Stimulated activated CD4-positive, alpha-beta T cell treated with anti-CD3 and anti-CD28 coated beads, TNF-alpha, amount 100 ng/mL, for 4 hours (primary cell): ENCODE measurements around the gene NT5DC3.
"Not testable (repeated sequence)": the region's sequence is repeated elsewhere in the genome, so short reads cannot be mapped to it uniquely, and the experiment has no call there.

ENCODE experiments used
- DNase-seq, 3 experiments: peaks; one replicate each; pipeline ENCODE4 v3.0.0-alpha.2; 2020; ENCODE audit warnings: low read depth in 3 of 3

NT5DC3 gene

DNA sequence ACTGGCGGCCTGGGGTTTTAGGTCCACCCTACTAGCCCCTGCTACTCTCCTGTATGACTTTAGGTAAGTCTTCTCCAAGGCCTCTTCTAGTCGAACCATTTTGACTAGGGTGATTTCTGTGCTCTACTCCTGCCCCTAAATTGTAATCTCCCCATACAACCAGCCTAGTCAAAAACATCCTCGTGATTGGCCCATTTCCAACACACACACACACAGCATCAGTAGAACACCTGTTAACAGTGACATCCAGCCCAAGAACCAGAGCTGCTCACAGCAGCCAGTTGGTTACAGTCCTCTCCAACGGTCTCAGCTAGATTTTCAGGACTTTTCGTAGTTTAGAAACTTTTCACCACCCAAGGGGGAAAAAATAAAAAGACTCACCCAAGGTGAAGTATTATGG is 30.9 kb downstream of the NT5DC3 start:
- no peak for DNase-seq

DNA sequence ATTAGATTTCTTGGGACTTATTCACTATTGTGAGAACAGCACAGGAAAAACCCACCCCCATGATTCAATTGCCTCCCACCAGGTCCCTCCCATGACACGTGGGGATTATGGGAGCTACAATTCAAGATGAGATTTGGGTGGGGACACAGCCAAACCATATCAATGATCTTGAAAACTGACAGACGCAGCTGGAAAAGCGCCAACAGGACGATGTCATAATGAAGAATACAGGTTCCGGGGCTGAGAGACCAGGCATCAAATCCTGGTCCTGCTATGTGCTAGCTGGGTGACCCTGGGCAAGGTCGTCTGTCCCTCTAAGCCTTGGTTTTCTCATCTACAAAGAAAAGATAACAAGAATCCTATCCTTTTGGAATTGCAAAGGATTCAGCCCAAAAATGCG is 31.4 kb downstream of the NT5DC3 start:
- not testable (repeated sequence) for DNase-seq

DNA sequence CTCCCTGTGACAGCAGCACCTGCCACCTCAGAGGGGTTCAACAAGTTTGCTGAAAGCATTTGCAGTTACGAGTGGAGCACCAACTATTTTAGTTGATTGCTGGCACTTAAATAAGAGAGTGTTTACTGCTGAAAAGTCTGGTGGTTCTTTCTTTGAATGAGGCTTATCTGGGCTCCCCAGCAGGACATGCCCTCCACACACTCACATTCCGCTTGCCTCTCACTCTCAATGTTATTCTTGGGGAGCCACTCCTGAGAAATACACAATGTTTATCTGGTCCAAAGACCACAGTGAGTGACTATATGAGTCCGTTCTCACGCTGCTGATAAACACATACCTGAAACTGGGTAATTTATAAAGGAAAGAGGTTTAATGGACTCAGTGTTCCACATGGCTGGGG is 31.9 kb downstream of the NT5DC3 start:
- no peak for DNase-seq

DNA sequence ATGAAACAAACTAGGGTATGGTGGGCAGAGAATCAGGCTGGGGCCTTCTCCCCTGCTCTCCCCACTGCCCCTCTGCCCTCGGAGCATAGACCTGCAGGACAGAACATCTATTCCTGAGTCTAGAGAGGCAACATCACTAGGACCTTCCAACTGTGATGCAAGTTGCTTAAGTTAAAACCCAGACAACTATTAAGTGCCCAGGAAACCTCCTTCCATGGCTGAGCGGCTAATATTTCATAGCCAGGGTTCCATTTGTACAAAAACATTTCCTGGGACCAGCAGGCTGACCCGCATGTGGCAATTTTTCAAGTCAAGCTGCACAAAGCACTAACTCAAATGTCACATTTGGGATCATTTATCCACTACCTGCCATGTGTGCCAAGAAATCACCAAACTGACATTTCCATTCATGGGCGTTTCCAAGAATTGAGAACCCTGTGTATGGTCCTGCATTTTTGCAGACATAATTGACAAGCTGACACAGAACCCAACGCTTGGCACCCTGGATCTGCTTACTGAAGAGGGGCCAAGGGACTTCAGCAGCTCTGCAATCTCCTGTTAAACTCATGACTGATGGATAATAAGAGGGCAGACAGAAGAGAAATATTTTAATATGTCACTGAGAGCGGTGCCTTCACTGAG is 32.7 kb downstream of the NT5DC3 start:
- DNase-seq = no peak

DNA sequence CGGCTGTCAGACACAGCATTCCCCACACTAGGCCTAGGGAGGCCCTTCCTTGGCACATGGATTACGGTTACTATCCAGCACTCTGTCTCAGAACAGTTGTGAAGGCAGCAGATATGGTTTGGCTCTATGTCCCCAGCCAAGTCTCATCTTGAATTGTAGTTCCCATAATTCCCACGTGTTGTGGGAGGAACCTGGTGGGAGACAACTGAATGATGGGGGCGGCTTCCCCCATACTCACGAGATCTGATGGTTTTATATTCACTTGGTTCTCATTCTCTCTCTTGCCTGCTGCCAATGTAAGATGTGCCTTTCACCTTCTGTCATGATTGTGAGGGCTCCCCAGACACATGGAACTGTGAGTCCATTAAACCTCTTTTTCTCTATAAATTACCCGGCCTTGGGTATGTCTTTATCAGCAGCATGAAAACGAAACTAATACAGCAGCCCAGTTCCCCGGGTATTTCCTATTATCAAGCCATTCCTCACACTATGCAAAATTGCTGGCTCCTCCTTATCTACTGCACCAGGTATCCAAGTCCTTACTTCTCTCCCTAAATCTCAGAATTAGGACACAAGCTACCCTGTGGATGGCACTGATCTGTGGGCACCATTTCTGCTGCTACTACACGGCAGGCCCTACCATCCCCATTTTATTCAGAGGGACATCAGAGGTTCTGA is 33.3 kb downstream of the NT5DC3 start:
- DNase-seq = no peak

DNA sequence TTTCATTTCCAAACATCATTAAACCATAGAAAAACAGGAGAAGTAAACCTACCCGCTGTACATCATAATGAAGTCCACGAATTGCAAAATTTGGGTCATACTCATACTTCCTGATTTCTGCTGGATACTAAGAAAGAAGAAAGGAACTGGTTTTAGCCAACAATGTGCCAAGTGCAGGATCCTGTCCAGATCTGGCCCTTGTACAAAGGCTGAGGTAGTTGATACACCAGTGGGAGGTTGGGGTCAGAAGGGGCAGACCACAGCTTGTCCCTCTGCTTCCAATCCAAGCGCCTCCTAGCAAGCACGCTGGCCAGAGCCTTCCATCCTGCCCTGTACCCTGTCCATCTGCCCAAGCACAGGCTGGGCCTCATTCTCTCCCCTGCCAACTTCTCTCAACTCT is 34.2 kb downstream of the NT5DC3 start:
- DNase-seq = no peak

DNA sequence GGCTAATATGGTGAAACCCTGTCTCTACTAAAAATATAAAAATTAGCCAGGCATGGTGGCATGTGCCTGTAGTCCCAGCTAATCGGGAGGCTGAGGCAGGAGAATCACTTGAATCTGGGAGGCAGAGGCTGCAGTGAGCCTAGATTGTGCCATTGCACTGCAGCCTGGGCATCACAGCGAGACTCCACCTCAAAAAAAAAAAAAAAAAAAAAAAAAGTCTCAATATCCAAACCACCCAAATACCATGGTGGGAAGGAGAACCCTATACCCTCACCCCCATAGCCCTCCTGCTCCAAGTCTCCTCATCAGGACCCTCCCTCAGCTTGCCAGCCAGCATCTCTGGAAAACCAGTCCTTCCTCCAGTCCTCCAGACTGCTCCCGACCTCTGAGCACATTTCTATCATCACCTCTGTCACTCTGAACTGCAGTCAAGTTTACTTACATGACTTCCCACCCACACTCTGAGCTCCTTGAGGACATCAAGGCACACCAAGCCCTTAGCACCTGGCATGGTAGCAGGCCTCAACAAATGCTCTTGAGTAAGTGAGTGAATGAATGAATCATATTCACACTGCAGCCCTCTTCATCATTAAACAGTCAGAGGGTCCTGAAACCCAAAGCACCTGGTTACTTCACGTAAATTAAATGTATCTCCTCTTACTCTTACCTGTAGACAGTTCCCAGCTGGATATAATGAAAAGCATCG is 35.2 kb downstream of the NT5DC3 start:
- no peak for DNase-seq

DNA sequence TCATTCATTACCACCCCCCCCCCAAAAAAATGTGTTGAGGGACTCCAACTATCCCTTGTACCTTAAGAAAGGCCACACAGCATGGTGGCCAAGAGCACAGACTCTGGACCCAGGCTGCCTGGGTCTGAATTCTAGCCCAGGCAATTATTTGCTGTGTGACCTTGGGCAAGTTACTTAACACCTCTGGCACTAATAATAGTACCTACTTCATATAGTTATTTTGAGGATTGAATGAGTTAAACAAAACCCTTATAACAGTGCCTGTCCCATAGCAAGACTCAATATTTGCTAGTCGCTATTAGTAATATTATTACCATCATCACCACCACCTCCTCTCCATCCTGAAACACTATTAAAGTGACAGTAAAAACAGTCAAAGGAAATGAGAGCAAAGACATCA is 37.2 kb downstream of the NT5DC3 start:
- no peak for DNase-seq

DNA sequence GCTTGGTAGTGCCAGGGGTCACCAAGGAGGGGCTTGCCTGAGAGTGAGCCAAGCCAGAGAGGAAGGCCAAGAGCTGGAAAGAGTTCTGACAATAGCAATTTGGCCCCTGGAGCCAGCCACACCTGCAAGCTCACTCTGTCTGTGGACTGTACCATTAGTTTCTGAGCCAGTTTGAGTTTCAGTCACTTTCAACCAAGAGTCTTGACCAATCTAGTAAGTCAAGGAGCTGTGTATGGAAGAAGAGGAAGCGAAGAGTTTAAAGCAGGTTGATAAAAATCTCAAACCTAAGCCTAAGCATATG is 38.5 kb downstream of the NT5DC3 start:
- no peak for DNase-seq

DNA sequence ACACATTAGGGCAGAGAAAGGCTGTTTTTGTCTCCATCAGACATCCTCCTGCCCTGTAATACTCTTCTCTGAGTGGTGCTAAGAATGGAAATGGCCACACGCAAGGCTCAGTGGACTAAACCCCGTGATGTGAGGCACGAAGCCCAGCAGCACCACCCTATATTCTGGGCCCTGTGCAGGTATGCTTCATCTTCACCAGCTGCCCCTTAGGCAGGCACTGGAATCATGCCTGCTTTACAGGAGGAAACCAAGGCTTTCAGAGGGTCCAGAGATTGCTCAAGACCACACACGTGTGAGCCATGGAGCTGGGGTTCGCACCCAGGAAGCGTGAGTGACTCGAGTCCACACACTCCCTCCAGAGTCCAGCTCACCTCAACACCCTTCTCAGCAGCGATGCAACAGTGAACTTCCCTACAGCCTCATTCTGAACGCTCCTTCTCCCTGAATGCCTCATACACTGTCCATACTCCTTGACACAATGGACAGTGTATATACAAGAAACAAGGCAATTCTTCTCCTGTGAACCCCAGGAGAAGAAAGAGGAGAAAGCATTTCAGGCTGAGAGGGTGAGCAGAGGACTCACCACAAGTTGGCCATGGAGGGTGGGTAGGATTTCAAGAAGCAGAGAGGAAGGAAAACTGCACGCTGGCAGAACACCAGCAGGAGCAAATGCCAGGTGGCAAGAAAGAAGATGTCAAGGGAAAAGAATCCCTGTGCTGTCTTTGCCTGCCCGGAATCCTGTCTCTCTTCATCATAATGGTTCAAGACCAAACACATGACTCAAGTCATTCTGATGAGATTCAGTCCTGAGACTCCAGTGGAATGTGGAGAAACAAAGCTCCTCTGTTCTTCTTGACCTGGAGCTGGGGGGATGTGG is 39.1 kb downstream of the NT5DC3 start:
- DNase-seq = no peak

DNA sequence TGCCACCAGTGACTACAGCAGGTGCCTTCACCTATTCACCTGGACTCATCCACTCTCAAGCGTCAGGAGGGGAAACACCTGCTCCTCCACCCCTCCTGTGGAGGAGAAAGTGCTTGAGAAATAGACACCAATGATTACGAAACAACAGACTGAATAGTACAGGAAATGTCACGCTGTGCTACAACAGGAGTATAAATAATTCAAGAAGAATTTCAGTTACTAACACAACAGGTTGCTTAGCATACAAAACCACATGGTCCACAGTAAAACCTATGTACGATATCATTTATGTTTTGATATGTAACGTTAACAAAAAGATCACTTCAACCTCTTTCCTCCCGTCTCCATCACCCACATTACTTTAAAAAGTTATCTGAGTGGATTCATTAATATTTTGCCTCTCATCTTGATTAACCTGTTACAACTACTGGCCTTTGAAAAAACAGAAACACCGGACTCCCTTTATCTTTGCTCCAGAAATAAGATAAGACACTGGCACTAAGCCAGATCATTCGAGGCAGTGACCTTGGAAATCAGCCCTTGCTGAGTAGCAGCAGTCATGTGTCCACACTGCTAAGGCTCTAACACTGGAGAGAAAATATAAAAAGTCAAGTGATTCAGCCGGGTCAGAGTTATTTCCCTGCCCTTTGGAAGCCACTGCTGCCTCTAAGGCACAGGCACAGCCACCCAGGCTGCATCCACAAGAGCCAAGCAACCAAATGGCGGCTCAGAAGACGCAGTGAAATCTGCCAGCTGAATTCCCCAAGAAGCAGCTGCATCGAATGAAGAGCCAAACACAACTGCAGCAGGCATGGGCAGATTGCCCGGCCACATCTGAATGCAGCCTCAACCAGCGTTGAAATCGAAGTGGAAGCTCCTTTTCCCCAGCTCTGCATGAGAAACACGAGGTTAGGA is 40.9 kb downstream of the NT5DC3 start:
- DNase-seq = no peak

DNA sequence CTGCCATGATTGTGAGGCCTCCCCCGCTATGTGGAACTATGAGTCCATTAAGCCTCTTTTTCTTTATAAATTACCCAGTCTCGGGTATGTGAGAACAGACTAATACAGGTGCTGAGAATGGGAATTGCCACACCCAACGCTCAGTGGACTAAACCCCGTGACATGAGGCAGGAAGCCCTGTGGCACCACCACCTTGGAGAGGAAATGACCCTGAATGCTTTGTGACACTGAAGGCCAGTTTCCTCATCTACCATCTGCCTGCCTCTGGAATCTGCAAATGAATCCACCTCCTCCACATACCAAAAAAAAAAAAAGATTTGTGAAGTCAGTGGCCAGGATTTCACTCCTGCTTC is 41.6 kb downstream of the NT5DC3 start:
- no peak for DNase-seq

DNA sequence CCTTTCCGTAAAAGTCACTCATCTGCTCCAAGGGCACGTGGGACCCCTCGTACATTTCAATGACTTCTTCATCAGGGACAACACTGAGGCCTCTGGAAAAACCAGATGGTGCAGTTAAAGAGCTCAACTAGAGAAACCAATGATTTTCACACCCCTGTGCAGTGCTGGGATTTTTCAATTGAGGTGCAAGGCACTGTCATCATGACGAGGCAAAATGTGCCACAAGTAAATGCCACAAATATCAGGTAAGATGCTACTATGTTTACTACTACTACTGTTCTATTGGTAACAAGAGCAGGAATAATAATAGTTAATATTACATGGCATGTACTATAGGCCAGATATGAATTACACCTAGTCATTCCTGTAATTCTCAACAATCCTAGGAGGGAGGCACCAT is 42.4 kb downstream of the NT5DC3 start:
- DNase-seq = no peak

DNA sequence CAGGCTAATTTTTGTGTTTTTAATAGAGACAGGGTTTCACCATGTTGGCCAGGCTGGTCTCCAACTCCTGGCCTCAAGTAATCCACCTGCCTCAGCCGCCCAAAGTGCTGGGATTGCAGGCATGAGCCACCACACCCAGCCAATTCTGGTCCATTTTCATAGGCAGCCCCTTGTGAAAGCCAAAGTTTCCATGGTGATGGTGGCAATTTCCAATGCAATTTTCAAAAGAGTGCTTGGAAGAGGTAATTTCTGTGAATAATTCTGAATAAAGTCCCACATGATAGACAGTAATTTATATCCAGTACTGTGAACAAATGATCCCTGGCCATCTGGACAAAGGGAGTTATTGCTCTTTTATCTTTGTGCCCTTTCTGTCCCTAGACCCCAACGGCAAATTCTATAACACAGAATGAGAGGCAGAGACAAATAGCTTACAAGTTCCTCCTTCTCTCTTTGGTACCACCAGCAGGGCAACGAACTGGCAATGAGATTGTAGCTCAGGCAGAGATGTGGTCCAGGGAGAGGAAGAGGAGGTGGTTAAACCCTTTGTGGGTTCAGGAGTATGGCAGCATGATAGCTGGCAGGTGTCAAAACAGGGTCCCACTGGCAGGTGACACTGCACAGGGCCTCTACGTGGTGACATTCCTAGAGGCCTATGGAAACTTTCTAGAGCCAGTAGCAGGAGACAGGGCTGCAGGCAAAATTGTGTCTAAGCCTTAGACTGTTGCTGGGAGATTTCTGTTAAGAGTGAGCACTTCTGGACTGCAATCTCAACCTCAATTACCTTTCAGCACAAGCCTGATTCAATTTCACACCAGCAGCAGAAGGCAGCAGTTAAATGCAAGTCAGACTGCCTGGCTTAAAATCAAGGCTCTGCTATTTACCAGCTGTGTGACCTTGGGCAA is 46.5 kb downstream of the NT5DC3 start:
- no peak for DNase-seq

DNA sequence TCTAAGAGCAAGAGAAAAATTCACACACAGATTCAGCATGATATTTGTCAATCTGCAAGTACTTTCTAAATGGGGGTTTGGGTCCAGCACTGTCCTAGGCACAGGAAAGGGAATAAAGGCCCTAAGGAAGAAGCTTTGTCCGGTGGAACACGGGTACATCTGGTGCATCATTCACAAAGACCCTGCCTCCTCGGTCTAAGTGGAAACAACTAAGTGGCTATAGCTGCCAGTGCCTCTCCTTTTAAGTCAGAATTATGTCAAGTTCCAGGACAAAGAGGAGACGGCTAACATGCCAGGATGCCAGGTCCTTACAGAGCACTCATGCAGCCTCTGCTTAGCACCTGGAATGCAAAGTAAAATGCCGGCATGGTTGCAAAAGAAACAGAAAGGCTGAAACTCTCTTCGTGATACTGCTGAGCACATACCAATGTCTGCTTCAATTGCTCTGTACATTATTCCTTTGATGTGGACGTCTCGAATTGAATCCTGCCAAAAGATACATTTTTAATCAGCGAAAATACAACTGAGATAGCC is 47.5 kb downstream of the NT5DC3 start:
- no peak for DNase-seq

DNA sequence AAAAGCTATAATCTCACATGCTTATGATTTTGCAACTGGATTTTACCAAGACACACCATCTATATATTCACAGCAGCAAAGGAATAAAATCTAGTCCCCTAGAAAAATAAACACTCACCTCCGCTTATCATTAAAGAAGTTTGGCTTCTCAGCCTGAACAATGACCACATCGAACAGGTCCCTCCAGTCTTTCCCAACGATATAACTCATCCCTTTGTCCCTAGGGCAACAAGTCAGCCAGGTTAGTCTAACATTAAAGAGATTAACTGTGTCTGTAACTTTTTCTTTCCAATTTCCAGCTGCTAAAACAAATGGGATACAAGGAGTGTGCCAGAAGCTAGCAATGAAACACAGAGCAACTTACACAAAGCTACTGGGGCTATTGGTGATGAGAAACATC is 48.0 kb downstream of the NT5DC3 start:
- DNase-seq = no peak

DNA sequence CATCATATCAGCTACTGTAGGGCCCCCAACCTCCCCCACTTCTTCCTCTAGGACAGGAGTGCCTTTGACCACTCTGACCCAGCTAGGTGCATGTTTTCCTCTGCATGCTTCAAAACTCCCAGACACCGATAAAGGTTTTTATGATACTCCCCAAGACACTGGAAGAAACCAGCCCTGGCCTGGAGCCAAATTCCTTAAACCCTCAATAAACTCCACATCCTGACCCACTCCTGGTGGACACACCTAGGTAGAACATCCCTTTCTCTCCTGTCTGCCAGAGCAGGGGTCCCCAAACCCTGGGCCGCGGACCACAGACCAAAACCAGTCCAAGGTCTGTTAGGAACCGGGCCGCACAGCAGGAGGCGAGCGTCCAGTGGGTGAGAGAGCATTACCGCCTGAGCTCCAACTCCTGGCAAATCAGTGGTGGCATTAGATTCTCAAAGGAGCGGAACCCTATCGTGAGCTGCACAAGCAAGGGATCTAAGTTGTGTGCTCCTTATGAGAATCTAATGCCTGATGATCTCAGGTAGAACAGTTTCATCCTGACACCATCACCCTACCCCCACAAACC is 49.6 kb downstream of the NT5DC3 start:
- no peak for DNase-seq

DNA sequence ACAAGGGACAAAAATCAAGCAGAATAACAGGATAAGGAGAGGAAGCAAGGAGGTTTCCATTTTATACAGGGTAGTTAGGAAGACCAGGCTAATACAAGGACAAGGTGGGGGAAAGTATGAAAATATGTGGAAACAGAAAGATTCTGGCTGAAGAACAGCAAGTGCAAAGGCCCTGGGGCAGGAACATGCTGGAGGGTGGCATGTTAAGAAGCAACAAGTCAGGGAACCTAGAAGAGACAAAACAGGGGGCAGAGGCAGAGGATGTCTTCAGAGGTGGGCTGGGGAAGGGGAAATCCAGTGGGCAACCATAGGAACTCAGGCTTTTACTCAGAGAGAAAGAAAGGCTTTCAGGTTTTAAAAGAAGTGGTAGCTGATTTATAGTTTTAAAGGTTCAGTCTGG is 54.8 kb downstream of the NT5DC3 start:
- no peak for DNase-seq

DNA sequence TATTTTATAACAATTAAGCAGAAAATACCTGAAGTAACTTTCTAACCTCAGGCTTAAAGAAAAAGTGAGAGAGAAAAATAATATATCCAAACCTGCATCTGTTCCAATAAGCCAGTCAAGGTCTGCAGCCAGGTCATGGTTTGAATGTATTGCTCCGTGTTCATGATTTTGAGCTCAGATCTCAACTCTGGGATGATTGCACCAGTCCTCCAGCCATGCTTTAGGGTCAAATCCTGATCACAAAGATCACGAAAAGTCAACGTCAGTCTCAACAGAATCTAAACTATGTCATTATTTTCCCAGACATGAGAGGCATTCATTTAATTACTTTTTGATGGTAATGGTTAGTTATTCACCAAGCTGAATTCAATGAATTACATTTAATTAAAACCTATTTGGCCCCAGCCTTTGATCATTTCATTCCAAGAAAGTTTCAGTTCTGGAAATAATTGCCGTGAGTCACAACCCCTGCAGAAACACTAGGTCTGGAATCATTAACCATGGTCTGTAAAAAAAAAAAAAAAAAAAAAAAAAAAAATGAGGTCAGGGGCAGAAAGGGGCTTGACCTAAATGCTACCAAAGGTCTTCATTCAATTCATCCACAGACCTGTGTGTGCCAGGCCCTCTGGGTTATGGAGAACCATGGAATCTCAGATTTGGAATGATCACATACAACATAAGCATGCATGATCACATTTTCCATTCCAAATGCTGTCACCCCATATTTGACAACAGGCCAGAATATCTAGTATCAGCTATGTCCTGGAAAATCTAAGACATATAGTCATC is 55.6 kb downstream of the NT5DC3 start:
- DNase-seq = no peak
